Measurements from ENCODE around the gene KCNK6.
A peak's percentile ranks its signal among the peaks of the same experiment; 100 is the strongest.

The KCNK6 gene

DNA sequence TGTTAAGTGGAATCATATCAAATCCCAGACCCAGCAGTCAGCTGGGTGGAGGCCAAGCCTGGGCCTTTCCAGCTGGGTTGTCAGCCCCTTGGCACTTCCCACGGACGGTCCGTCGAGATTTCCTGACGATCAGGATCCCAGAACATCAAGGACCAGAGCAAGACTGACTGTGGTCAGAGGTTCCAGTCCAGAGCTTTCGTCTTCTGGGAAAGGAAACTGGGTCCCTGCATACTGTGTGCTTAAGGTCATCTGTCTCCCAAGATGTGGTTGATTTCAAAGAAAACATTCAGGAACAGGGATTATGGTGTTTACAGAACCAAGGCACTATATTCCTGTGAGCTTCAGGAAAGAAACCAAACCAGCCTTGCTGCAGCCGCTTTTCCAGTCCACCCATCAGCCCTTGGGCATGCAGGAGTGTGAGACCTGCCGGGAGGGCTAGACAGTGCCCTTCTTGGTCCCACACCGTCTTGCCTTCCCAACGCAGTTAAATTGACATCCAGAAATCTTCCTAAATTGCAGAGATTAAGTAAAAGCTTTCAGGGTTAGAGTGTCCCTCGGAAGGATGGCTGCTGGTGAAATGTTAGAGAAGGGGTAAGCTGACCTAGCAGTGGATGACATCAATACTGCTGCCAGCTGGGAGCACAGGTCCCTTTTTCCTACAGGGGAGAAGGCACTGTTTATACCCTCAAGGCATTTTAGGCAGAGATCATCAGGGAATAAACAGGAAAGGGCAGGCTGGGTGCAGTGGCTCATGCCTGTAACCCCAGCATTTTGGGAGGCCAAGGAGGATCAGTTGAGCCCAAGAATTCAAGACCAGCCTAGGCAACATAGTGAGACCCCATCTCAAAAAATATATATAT lies 20.6 kb upstream of the KCNK6 start:
- DNase-seq (ENCODE audit: low read depth in 2 of 2), result no peak

DNA sequence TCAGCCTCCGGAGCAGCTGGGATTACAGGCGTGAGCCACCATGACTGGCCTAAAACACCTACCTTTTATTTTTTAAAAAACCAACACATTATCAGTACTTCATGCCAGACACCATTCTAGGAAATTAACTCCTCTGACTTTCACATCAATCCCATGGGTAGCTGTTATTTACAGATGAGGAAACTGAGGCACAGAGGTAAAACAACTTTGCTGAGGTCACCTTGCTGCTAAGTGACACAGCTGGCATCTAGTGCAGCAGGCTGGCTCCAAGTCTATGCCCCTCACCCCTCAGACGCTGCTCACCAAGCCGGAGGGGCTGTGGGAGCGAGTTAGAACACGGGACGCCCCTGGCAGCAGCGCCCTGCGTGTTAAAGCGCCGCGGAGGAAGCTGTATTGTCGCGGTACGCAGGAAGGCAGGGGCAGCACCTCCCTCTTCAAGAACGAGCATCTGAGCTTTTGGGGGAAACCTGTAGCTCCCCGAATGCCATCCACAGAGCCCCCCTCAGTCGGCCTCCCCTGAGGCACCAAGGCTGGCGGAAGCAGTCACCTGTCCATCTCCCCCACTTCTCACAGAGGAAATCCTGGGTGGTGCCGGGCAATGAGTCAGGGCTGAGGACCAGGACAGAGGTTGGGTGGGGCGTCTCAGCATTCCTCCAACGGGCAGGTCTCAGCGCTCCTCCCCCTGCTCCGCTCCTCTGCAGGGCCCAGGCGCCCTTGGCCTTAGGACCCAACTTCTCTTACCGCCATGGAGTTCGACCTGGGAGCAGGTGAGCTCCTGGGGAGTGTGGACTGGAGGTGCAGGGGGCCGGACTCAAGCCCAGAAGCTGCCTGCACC lies 15.9 kb upstream of the KCNK6 start, which contains the start of gene C19orf33:
Gene C19orf33, plus strand, starts transcription at position 735 of the 835 bp plus-strand sequence. Its CDS starts 11 bp downstream, at position 746.
- no peak for DNase-seq (ENCODE audit: low read depth in 2 of 2)

DNA sequence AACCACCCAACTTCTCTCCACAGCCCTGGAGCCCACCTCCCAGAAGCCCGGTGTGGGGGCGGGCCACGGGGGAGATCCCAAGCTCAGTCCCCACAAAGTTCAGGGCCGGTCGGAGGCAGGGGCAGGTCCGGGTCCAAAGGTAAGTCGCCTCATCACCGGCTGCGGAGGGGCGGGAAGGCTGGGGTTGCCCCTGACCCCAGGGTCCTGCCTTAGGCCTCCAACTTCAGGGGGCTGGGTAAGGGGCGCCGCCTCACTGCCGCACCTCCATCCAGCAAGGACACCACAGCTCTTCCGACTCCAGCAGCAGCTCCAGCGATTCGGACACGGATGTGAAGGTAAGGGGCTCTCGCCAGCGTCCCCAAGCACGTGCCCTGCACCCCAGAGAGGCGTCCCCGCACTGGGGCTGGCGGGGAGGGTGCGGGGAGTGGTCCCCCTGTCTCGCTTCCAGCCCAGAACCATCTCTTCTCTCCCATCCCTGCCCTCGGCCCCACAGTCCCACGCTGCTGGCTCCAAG lies 15.2 kb upstream of the KCNK6 start:
- no peak for DNase-seq (ENCODE audit: low read depth in 2 of 2)

DNA sequence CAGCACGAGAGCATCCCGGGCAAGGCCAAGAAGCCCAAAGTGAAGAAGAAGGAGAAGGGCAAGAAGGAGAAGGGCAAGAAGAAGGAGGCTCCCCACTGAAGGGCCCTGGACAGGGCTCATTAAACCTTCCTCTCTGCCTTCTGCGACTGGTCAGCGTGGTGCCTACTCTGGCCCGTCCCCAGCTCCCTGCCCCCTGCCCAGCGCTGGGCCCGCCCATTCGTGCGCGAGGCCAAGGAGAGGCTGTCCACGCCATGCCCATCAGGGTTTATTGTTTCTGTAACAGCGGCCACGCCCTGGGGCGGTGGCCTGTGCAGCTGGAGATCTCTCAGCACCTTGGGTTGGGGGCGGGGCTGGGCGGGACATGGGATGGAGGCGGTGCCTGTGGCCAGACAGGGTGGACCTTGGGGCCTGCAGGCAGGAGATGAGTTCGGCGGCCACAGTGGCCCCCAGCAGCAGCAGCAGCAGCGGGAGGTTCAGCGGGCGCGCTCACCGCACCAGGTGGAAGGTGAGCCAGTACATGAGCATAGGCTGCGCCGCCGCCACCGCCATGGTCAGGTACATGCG lies 14.7 kb upstream of the KCNK6 start:
- no peak for DNase-seq (ENCODE audit: low read depth in 2 of 2)

DNA sequence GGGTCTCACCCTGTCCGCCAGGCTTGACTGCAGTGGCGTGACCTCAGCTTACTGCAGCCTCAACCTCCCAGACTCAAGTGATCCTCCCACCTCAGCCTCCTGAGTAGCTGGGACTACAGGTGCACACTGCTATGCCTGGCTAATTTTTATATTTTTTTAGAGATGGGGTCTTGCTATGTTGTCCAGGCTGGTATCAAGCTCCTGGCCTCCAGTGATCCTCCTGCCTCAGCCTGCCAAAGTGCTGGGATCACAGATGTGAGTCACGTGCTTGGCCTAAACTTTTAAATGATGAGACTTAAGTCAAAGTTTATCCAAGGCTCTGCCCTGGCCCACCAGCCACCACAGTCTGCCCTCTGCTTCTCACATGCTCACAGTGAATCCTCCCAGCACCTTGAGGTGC lies 13.4 kb upstream of the KCNK6 start:
- no peak for DNase-seq (ENCODE audit: low read depth in 2 of 2)

DNA sequence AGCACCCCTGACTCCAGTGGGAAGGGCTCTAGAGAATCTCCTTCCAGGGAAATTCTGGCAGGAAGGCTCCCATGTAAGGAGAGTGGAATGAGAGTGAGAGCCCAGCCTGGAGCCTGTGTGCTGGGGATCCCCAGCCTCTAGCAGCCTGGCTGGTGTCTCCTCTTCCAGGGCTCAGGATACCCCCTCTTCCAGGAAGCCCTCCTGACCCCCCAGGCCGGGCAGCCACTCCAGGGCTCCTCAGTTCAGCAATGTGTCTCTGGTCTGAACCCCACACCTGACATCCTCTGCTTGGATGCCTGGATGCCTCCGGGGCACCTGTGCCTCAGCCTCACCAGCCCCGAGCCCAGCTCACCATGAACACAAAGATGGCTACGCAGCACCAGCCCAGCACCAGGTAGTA lies 12.6 kb upstream of the KCNK6 start:
- no peak for DNase-seq (ENCODE audit: low read depth in 2 of 2)

DNA sequence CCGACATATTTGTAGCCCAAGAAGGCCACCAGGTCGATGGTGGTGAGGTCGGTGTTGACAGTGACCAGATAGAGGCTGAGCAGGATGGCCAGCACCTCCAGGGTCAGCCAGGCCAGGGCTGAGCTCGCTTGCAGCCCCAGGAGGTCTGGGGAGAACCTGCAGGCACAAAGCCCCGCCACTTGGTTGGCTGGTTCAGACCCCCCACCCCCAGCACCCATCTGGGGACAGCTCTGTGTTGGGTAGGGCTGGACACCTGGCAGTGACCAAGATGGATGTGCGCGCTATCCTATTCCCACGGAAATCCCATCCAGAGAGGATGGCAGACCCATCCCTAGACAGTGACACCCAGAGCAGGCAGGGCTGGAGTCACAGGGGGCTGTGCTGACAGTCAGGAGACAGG lies 12.0 kb upstream of the KCNK6 start:
- no peak for DNase-seq (ENCODE audit: low read depth in 2 of 2)

DNA sequence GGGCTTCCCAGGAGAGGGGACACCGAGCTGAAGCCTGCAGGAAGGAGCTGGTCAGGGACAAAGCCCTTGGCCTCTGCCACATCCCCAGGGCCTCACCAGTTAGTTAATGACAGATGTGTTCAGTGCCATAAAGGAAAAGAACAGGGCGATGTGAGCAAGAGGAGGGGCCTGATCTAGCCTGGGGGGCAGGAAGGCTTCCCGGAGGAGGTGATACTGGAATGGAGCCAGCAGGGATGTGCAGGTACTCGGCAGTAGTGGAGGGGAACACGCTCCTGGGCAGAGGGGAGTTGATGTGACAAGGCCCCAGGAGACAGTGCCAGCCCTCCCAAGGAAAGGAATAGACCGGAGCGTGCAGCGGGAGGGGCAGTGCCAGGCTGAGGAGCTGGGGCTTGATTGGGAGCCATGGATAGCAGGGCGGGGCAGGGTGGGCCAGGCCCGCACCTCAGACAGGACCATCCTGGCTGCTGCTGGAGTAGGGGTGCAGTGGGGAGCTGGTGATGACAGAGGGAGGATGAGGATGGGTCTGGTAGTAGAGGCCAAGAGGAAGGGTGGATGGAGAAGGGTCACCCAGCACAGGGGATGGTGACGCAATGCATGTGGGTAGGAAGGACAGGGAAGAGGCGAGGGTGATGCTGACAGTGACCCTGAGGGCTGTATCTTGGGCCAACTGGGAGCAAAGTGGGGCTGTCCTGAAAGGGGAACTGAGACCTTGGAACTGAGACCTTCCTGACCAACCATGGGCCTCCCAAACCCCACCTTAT lies 11.5 kb upstream of the KCNK6 start:
- no peak for DNase-seq (ENCODE audit: low read depth in 2 of 2)

DNA sequence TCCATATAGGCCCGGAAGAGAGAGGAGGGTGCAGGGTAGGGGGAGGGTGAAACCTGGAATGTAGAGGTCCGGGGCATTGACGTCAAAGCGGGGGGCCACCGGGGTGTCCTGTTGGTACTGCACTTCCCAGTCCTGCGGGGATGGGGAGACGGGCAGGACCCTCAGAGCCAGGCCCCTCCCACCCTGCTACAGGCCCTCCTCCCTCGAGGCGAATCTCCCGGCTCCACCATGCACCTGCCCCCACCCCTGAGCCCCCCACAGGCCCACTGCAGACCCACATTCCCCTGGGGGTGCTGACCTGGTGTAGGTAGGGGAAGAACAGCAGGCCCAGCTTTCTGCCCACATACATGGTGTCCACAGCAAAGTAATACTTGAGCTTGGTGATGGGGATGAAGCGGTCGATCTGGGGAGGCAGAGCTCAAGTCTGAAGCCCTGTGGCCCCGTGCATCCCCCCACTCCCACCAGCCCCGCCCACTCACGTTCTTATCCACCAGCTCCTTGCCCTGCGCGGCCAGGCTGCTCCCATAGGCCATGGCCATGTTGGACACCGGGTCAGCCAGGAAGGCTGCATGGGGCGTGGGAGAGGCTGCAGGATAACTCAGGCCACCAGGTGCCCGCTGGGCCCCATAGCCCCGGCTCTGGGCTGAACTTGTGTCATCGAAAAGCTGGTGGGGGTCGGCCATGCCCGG lies 10.6 kb upstream of the KCNK6 start:
- DNase-seq (ENCODE audit: low read depth in 2 of 2), result no peak

DNA sequence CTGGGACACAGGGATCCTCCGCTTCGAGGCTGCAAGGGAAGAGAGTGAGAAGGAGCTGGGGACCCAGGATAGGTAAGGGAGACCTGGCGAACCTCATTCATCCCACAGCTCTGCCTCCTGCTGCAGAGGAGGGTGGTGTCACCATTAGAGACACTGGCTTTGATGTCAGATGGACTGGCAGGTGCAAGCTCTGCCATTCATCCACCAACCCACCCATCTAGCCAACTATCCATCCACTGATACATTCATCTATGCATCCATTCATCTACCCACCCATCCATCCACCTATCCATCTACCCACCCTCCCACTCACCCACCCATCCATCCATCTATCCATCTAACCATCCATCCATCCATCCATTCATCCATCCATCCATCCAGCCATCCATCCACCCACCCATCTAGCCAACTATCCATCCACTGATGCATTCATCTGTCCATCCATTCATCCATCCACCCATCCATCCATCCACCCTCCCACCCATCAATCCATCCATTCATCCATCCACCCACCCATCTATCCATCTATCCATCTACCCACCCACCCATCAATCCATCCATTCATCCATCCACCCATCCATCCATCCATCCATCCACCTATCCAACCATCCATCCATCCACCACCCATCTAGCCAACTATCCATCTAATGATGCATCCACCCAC lies 9.9 kb upstream of the KCNK6 start:
- no peak for DNase-seq (ENCODE audit: low read depth in 2 of 2)

DNA sequence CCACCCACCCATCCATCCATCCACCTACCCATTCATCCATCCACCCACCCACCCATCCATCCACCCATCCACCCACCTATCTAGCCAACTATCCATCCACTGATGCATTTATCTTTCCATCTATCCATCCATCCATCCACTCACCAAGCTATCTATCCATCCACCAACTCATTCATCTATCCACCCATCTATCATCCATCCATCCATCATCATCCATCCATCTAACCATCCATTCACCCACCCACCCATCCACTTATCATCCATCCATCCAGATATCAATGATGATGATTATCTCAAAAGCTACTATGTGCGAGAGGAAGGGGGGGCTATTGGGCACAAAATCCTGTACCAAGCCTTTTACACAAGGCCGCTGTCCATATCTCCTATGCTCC lies 9.4 kb upstream of the KCNK6 start:
- DNase-seq (ENCODE audit: low read depth in 2 of 2), result no peak

DNA sequence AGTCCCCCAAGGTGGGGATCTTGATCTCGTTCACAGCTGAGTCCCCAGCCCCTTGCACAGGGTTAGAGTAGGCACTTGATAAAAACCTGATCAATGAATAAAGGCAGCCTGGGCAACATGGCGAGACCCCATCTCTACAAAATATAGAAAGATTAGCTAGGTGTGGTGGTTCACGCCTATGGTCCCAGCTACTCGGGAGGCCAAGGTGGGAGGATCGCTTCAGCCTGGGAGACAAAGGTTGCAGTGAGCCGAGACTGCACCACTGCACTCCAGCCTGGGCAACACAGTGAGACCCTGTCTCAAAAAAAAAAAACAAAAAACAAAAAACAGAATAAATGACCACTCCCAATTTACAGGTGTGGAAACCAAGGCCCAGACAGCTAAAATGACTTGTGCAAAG lies 8.7 kb upstream of the KCNK6 start:
- DNase-seq (ENCODE audit: low read depth in 2 of 2), result no peak

DNA sequence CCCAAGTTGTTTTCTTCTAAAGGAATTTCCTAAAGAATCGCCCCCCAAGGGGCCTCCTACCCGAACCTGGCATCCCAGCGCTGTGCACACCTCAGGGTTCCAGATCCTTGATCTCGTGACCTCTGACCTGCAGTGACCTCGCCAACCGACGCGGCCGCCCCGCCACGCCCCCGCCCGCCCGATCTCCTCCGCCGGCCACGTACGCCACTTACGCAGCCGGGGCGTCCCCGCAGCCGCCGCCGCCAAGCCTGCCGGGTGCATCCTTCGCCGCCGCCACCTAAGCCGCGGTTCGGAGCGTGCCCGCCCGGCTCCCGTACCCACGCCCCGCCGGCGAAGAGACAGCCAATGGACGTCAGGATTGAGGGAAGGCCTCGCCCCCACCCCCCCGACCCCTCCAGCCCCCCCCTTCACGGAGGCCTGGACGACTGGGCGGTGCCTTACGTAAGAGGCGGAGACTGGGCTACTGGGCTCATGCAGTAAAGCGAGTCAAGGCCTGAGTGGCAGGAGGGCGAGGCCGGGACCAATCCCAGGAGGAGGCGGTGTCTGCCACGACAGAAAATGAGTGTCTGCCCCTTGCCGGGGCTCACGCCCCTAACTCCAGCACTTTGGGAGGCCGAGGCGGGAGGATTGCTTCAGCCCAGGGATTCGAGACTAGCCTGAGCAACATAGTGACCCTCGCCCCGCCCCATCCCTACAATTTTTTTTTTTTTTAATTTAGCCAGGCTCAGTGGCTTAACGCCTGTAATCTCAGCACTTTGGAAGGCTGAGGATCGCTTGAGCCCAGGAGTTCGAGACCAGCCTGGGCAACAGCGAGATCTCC lies 3.8 kb upstream of the KCNK6 start, which contains the start of gene YIF1B:
Gene YIF1B, minus strand, starts transcription at position 291 of the 820 bp plus-strand sequence. Its CDS starts 30 bp downstream, at position 261.
- peak; percentile 92 for DNase-seq (ENCODE audit: low read depth in 2 of 2)

DNA sequence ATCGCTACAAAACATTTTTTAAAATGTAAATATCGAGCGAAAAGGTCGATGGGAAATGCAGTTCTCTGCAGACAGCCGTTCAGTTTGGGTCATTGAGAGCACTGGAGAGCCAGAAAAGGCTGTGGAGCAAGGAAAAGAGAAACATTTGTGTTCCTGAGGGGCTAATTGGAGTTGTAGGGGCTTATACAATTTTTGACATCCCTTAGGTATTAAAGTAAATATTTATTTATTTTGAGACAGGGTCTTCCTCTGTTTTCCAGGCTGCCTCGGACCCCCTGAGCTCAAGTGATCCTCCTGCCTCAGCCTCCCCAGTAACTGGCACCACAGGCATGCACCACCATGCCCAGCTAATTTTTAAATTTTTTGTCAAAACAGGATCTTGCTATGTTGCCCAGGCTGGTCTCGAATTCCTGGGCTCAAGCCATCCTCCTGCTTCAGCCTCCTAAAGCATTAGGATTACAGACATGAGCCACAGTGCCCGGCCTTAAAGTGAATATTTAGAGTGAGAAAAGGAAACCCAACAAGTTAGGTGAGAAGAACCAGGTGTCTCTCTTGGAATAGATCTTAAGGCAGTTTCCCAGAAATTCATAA lies 3.1 kb upstream of the KCNK6 start:
- no peak for DNase-seq (ENCODE audit: low read depth in 2 of 2)

DNA sequence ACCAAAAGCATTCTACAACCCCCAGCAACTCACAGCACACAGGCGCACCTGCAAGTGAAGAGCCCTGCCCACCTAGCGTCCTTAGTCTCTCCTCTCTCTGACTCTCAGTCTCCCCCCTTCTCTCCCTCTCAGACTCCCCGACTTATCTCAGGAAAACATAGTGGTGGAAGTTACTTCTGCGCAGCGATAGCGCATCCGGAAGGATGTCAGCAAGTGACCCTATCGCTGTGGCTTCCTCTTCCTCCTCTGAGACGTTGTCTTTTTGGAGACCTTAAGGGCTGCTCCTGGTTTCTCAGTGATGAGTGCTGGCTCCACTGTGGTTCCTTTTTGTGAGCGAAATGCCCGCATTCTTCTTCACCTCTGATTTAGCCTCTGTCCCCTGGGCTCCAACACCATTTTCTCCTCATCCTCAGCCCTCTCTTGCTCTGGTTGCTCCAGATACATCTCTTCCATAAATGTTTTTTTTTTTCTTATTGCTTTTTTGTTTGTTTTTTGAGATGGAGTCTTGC lies 2.5 kb upstream of the KCNK6 start:
- DNase-seq (ENCODE audit: low read depth in 2 of 2), result no peak

DNA sequence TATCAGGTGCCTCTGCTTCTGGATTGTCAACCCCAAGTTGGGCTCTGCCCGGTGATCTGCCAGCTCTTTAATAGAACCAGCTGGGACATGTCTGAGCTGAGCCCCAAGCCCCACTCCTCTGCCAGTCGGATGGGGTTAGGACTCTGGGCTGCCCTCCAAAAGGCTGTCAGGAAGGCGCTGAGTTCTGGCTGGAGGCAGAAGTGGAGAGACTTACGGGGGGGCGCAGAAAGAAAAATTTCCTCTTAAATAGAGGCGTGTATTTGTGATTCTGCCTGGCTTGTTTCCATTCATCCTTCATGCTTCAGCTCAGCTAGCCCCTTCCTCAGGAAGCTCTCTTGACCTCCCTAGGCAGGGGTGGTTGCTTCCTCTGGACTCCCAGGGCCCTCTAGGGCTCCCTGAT lies 985 bp upstream of the KCNK6 start:
- DNase-seq (ENCODE audit: low read depth in 2 of 2), result no peak

DNA sequence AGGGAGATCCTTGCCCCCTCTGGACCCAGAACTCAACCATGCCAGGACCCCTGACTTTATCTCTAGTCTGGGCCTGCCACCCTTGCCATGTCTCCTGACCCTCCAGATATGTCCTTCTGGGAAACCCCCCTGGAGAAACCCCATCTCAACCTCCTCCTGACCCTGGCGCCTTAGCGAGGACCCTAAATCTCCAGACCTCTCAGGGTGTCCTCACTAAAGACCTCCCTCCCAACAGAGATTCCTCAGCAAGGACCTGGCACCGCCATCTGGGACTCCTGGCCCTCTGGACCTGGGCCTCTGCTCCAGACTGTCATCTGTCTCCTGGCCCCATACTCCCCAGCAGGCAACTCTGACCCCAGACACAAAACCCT lies 1.3 kb downstream of the KCNK6 start:
- DNase-seq (ENCODE audit: low read depth in 2 of 2), result no peak

DNA sequence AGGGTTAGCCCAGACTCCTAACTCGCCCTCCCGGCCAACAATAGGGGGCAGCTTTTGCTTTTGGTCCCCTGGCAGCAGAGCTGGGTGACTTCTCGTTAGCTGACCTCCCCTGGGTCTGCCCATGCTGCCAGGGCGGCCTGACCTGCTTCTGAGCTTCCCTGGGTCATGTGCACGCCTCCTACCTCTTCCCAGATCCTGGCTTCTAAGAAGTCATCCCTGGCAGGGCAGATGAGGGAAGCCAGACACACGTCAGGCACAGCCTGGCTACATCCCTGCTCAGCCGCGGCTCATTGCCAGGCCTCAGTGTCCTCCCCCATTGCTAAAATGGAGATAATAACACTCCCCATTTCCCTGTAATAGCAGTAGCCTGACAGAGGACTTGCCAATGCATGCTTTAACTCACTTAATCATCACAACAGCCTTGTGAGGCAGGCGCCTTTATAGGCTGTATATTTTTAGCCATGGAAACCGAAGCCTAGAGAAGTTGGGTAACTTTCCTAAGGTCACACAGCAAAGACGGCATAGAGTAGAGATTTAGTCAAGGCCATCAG lies 2.1 kb downstream of the KCNK6 start:
- no peak for DNase-seq (ENCODE audit: low read depth in 2 of 2)

DNA sequence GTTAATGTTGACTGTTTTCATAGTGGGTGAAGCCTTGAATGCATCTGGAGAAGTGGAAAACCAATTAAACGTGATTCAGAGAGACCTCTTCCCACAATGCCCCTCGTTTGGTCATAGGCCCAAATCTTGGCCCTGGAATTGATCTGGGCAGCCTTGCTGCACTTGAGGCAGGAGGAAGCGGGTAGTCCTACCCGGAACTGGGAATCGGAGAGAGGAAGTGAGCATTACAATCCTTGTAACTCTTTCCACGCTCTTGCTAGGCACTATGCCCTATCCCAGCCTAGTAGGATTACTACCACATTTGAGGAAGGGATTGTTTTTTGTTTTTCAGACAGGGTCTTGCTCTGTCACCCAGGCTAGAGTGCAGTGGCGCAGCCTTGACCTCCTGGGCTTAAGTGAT lies 3.6 kb downstream of the KCNK6 start:
- no peak for DNase-seq (ENCODE audit: low read depth in 2 of 2)
